Stimulated activated CD8-positive, alpha-beta memory T cell treated with anti-CD3 and anti-CD28 coated beads, Interleukin-4, amount 100 ng/mL, for 4 hours (primary cell): Measurements from ENCODE around the gene PDILT.
"Not testable (repeated sequence)": the region's sequence is repeated elsewhere in the genome, so short reads cannot be mapped to it uniquely, and the experiment has no call there.

Experiments
- DNase-seq, 2 donors: peaks; one replicate each; pipeline ENCODE4 v3.0.0-alpha.2; 2020; ENCODE audit warnings: low read depth in 2 of 2, low spot score in 1 of 2

PDILT gene, protein sequence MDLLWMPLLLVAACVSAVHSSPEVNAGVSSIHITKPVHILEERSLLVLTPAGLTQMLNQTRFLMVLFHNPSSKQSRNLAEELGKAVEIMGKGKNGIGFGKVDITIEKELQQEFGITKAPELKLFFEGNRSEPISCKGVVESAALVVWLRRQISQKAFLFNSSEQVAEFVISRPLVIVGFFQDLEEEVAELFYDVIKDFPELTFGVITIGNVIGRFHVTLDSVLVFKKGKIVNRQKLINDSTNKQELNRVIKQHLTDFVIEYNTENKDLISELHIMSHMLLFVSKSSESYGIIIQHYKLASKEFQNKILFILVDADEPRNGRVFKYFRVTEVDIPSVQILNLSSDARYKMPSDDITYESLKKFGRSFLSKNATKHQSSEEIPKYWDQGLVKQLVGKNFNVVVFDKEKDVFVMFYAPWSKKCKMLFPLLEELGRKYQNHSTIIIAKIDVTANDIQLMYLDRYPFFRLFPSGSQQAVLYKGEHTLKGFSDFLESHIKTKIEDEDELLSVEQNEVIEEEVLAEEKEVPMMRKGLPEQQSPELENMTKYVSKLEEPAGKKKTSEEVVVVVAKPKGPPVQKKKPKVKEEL

DNA sequence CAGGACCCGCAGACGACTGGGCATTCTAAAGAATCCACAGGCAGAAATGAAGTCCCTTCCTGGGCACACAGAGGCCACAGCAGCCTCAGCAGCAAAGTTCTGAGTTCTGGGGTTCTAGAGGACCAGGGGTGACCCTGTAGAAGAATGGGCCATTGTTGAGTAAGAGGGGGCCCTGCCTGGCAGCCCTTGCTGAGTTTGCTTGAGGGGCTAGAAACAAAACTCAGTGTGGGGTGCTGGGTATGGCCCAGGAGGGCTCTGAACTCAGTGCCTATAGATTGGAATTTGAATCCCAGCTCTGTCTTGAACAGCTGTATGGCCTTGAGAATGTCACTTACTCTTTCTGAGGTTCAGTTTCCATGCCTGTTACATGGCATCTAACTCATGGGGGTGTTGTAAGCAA lies at the start of gene PDILT:
TSS of gene PDILT (minus strand) at position 101 of the 400 bp plus-strand sequence. CDS start 5,437 bp downstream, outside the sequence.
- DNase-seq = no peak

DNA sequence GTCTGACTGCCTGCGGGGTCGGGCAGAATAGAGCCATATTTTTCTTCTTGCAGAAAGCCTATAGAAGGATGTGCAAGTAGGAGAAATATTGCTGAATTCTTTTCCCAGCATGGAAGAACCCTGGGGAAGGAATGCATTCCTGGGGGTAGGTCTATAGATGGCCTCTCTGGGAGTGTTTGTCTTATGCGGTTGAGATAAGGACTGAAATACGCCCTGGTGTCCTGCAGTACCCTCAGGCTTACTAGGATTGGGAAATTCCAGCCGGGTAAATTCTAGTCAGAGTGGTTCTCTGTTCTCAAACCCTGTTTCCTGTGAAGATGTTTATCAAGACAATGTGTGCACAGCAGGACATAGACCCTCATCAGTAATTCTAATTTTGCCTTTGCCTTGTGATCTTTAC lies 49.1 kb upstream of the PDILT start:
- not testable (repeated sequence) for DNase-seq

DNA sequence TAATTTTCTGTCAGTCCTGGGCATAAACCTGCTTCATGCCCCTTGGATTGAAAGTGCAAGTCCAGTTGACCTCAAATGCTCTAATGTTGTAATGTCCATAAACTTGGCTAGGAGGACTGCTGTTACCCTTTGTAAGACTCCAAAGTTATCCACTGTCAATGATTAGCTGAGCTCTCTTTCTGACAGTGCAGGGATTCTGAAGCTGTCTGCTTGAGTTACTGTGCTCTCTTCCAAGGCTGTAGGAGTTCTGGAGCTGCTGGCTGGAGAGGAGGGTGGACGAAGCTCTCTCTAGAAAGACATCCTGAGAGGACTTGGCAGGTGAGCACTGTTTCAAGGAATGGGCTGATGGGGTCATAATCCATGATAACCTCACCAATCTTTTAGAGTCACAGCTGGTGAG lies 46.8 kb upstream of the PDILT start, which contains the start of gene ACSM2A:
TSS of gene ACSM2A (plus strand) at position 158 of the 400 bp plus-strand sequence. CDS start 8,594 bp downstream, outside the sequence.
- not testable (repeated sequence) for DNase-seq

DNA sequence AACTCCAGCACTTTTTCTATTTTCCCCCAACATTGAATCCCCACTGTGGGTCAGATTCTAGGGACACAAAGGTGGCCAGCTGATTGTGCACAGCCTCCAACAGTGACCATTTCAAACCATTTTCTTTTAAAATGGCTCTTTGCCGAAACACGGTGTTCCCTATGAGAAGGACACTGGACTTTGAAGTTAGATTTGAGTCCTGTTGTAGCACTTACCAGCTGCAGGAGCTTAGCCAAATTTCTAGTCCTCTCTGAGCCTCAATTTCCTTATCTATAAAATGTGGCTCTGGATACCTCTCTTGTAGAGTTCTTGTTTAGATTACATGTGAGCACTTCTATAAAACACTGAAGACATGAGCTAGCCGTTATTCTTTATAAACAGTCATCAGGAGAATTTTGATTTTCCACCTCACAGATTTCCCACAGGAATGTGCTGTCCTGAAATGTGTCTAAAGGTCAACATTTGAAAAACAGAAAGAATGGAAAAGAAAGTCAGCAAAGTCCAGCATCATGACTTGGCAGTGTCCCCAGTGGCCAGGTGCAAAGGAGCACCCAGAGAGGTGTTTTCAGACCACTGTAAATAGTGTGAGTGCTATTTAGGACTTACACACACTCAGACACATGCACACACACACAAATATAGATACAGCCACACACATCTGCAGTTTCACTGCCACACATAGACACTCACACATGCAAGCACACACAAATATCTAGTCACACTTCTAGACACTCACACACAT lies 42.3 kb upstream of the PDILT start:
- not testable (repeated sequence) for DNase-seq

DNA sequence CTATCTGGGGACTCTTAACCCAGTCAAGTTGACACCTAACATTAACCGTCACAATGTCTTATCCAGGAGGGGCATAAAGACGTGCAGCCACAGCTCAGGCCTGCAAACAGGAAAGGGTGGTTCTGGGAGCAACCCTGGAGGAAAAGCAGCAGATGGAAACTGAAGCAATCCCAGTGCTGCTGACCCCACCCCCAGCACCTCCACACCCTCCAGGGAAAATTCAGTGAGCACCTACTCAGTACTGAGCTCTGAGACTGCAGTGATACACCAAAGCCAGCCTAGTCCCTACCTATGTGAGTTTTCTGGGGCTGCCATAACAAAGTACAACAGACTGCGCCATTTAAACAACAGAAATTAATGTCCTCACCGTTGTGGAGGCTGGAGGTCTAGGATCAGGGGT lies 37.3 kb upstream of the PDILT start:
- not testable (repeated sequence) for DNase-seq

DNA sequence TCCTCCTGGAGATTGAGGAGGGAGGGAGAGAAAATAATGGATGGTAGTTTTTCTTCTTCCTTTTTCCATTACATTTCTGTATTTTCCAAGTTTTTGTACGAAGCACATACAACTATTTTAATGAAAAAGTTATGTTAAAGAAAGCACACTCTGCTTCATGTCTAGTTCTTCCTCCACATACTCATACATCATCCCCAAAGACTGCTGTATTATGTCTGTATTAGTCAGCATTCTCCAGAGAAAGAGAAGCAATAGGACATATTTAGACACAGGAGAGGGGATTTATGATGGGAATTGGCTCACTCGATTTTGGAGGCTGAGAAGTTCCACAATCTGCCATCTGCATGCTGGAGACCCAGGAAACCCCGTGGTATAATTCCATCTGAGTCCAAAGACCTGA lies 36.7 kb upstream of the PDILT start:
- DNase-seq = no peak

DNA sequence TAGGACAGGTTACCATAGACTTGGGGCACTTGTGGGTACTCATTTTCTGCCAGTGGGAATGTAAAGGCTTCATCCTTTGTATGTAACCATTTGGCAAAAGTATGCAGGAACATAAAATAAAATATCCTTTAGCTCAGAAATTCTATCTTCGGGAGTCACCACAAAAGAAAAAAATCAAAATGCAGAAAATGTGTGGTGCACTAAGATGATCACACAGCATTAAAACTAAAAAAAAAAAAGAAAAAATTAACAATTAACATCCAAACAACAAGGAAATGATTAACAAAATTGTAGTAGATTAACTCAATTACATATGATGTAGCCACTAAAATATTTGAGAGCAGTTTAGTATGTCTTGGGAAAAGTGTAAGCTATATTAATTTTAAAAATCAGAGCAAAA lies 36.2 kb upstream of the PDILT start:
- DNase-seq = not testable (repeated sequence)

DNA sequence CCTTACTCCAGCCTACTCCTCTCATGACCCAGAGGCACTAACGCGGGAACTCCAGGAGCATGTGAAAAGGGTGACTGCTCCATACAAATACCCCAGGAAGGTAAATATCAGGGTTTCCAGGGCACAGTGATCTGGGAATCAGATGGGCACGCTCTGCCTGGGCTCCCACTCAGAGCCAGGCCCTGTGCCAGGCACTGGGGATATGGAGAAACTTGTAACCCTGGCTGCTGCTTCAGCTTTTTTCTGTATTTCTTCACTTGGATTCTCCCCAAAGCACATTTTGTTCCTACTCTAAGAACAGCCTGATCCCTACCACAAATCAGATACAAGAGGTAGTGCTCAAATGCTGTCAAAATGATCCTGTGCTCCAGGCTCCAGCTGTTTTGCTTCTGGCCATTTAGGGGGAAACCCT lies 35.3 kb upstream of the PDILT start:
- DNase-seq = not testable (repeated sequence)

DNA sequence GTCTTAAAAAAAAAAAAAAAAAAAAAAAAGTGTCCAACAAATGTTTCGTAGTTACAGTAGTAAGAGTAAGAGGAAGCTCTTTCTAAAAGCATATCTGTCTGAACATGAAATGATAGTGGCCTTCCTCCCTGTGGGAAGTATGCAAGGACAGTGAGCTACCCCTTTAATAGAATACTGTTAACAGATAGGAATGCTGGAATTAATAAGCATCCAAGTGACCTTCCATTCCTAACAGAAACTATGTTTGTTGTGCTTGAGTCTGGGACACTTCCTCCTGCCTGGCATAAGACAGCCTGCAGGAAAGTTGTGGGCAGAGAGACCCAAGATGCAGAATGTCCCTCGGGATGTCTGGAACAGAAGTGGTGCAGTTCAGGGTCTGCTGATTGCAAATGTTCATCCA lies 34.4 kb upstream of the PDILT start:
- DNase-seq = not testable (repeated sequence)

DNA sequence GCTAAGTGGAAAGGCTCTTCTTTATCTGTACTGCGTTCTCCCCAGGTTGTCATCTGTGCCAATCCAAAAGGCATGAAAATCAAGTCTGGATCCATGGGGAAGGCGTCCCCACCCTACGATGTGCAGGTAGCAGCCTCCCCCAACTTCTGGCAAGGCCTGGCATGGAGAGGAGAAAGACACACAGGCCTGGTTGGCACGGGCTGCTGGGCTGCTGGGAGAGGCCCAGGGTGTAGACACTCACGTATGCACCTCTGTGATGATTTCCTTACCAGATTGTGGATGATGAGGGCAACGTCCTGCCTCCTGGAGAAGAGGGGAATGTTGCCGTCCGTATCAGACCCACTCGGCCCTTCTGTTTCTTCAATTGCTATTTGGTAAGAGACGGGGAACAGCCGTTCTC lies 26.4 kb upstream of the PDILT start:
- no peak for DNase-seq

DNA sequence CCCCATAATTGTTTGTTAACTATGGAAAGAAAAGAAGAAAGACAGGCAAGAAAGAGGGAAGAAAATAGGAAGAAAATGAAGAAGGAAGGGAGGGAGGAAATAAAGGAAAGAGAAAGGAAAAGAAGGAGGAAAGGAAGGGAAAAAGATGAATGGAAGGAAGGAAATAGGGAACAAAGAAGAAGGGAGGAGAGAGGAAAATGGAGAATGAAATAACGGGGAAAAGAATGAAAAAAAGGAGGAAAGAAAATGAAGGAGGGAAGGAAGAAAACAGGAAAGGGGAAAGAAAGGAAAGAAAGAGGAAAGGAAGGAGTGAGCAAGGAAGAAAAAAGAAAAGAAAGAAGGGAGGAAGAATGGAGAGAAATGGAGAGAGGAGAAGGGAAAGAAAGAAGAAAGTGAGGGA lies 25.9 kb upstream of the PDILT start:
- DNase-seq = not testable (repeated sequence)

DNA sequence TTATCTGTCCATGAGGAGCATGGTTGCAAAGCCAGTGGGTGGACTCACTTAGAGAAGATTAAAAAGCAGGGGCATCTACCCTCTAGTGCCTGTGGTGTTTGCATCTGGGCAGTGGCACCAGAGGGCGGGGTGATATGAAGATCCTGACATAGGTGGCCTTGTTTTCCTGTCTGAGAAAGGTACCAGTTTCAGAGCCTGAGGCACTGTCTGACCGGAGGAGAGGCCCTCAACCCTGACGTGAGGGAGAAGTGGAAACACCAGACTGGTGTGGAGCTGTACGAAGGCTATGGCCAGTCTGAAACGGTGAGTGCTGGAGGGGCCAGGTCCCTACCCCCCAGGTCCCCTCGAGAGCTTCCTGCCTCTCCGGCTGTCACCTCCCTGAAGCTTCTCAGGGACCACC lies 25.0 kb upstream of the PDILT start:
- DNase-seq = not testable (repeated sequence)

DNA sequence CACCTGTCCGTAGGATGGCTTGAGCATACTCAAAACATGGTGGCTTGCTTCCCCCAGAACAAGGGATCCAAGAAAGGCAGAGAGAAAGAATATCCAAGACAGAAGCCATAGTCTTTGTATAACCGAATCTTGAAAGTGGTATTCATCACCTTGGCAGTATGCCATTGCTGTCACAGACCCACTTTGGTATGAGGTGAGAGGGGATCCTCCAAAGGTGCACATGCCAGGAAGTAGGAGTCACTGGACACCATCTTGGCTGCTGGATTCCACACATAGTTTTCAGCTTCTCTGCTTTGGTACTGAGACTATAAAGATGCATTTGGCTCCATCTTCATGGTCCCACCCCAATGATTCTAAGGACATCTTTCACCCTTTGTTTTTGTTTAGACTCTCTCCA lies 22.9 kb upstream of the PDILT start:
- DNase-seq = not testable (repeated sequence)

DNA sequence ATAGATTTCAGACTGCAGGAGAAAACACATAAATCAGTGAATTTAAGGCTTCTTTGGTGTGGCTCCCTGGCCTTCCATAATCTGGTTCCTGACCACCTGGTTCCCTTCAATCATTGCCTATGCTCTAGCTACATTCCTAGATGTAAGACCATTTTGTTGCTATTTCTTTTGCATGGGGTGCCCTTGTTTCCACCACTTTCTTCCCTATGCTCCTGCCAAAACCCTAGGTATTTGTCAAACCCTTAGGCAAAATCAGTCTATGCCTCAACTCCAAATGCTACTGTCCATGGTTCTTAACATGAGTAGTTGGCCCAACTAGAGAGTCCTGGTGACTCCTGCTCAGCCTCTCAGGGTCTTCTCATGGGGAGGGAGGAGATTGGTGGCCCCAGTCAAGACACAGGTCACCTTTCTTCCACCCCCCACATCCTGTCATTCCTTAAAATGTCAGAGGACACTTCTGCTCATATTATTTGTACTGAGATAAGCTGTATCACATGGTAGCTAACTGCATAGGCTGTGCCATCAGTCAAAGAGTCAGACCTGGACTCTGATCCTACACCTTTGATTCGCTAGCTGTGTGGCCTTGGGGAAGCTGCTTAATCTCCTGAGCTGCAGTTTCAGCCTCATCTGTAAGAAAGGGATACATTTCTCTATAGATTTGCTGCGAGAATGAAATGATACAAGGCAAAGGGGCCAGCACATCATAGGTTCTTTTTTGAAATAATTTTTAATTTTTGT lies 19.8 kb upstream of the PDILT start:
- DNase-seq = no peak

DNA sequence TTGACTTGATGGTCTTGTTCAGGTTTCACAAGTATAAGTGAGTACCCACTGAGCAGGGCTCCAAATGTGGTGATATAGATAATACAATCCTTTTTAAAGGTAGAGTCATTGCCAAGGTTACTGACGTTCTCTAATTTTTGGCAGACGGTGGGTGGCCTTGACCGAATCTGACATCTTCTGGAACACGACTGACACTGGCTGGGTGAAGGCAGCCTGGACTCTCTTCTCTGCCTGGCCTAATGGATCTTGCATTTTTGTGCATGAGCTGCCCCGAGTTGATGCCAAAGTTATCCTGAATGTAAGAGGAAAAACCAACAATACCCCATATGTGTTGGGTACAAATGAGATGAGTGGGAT lies 19.2 kb upstream of the PDILT start:
- DNase-seq = not testable (repeated sequence)

DNA sequence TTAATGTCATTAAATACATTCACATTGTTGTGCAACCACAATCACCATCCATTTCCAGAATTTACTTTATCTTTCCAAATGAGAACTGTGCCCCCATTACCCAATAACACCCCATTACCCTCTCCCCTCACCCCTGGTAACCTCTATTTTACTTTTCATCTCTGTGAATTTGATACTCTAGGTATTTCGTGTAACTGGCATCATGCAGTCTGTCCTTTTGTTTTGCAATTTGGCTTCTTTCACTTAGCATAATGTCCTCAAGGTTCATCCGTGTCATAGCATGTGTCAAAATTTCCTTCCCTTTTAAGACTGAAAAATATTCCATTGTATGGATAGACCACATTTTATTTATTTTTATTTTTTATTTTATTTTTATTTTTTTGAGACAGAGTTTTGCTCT lies 17.2 kb upstream of the PDILT start:
- DNase-seq = not testable (repeated sequence)

DNA sequence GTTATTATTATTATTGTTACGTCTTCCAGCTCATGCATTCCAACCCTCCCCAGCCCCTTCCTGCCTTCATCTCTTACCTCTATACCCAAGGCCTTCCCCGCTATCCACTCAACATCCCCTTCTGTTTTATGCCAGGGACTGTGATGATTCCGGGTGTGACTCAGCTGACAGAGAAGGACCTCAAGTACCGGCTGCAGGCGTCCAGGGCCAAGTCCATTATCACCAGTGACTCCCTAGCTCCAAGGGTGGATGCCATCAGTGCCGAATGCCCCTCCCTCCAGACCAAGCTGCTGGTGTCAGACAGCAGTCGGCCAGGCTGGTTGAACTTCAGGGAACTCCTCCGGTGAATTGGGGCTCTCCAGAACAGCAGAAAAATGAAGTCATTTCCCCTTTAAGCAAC lies 14.6 kb upstream of the PDILT start:
- not testable (repeated sequence) for DNase-seq

DNA sequence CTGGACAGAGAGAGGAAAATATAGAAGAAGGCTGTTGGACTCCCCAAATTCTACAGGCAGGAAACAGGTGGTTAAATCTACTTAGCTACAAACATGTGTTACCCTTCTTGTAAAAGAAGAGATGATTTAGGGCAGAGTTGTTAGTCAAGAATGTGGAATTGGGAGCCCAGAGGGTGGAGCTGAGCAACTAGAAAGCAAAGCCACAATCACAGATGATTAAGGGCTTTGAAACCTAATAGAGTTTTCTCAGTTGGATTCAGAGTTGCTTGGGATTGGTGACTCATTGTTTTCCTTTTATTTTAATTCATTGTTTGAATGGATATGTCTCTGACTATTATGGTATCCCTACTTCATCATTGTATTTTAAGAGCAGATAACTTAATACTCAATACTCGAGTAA lies 11.0 kb upstream of the PDILT start:
- no peak for DNase-seq

DNA sequence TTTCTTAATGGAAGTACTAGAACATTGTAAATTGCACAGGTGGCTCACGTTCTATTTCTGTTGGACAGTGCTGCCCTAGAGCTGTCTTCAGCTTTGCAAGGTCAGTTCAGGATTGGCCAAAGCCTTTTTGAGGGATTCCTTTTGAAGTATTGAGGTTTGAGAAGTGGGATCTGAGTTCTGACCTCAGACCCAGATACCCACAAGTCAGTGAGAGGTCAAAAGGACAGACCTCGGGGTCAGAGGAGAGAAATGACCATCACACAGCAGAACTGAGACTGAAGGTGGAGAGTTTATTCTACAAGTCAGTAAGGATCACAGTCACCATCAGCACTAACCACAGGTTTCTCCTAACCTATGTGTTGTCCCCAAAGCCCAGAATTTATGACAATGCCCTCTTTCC lies 6.5 kb upstream of the PDILT start:
- no peak for DNase-seq

DNA sequence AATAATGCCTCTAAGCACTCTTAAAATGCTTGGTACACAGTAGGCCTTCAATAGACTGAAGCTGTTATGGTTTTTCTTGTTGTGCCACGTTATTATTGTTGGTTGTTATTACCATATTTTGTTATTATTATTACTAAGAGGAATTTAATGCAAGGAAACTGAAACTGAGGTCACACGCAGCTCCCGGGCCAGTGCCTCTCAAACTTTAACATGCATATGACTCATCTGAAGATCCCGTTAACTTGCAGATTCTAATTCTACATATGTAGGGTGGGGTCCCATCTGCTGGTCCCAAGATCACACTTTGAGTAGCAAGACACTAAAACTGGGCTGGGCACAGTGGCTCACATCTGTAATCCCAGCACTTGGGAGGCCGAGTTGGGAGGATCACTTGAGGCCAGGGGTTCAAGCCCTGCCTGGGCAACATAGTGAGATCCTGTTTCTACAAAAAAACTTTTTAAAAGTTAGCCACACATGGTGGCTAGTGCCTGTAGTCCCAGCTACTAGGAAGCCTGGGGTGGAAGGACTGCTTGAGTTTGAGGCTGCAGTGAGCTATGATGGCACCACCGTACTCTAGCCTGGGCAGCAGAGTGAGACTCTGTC lies 5.7 kb upstream of the PDILT start:
- no peak for DNase-seq
